ENCODE results near the gene TRMU. TPM values are rescaled to one million over a fixed set of nuclear protein-coding genes. Genes with fewer than 3 reads are reported as not detected.

The TRMU gene
- total and polyA plus RNA-seq, 2 experiments from 2014 or later = 38.0 to 40.9 TPM

DNA sequence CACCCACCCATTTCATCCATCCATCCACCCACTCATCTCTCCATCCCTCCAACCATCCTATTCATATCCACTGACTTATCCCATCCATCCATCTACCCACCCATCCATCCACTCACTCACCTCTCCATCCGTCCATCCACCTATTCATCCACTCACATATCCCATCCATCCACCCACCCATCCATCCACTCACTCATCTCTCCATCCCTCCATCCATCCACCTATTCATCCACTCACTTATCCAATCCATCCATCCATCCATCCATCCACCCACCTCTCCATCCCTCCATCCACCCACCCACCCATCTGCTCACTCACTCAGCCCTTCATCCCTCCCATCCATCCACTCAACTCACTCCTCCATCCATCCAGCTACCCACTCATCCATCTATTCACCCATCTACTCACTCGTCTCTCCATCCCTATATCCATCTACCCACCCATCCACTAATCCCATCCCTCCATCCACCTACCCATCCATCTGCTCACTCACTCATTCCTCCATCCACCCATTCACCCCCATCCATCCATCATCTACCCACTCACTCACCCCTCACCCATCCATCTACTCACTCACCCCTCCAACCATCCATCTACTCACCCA is 36.2 kb downstream of the TRMU start:
- H3K79me2 ChIP-seq = no peaks in the 10 kb centered on the region
- no peak overlapping the region for H3K4me2 ChIP-seq
- no peaks in the 10 kb centered on the region for H3K27me3 ChIP-seq
- H4K20me1 ChIP-seq (ENCODE audit: insufficient read depth, poor library complexity, severe bottlenecking) = no peaks in the 10 kb centered on the region
- no peak for DNase-seq (ENCODE audit: low spot score)
- no peaks in the 10 kb centered on the region for H3K9me2 ChIP-seq (replicated peaks; ENCODE audit: insufficient read depth)
- no peak overlapping the region for H3K4me3 ChIP-seq
- whole genome bisulfite sequencing (ENCODE audit: low lambda C conversion rate, missing lambda C conversion rate) = 95% methylated on average over 2 of the region's 2 CpGs
- H3K36me3 ChIP-seq (replicated peaks; ENCODE audit: insufficient read depth, low read depth) = no peaks in the 10 kb centered on the region
- TF ChIP-seq, protein P1, sequence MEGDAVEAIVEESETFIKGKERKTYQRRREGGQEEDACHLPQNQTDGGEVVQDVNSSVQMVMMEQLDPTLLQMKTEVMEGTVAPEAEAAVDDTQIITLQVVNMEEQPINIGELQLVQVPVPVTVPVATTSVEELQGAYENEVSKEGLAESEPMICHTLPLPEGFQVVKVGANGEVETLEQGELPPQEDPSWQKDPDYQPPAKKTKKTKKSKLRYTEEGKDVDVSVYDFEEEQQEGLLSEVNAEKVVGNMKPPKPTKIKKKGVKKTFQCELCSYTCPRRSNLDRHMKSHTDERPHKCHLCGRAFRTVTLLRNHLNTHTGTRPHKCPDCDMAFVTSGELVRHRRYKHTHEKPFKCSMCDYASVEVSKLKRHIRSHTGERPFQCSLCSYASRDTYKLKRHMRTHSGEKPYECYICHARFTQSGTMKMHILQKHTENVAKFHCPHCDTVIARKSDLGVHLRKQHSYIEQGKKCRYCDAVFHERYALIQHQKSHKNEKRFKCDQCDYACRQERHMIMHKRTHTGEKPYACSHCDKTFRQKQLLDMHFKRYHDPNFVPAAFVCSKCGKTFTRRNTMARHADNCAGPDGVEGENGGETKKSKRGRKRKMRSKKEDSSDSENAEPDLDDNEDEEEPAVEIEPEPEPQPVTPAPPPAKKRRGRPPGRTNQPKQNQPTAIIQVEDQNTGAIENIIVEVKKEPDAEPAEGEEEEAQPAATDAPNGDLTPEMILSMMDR (IDR thresholded peaks at IDR 0.05; ENCODE audit: poor library complexity) = no peak
- TF ChIP-seq EZH2phosphoT487 (IDR thresholded peaks at IDR 0.05; ENCODE audit: low read depth, severe bottlenecking, unreplicated experiment) (no peak), EZH2 (IDR thresholded peaks at IDR 0.05; ENCODE audit: borderline replicate concordance) (no peak)
- H3K4me1 ChIP-seq (ENCODE audit: insufficient read depth) = no peaks in the 10 kb centered on the region
- no peak overlapping the region for H3K27ac ChIP-seq
- H3K9me3 ChIP-seq (ENCODE audit: low read depth) = peaks cover 5% of the 10 kb centered on the region
- no peak overlapping the region for H2AFZ ChIP-seq

DNA sequence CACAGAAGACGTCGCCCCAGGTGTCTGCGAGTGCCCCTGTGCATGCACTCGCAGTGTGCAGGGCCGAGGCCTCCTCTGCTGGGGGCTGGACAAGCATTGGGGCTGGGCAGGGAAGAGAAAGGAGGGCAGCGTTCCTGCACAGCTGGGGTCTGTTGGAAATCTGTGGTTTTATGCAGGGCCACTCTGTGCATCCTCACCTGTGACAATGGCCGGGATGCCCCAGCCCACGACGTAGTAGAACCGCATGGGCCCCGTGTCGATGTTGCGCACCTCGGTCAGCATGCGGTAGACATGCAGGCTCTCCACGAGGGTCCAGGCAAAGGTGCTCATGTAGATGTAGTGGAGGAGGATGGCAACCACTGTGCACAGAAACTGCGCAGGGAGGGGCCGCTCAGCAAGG is 37.2 kb downstream of the TRMU start:
- 99% methylated on average over 18 of the region's 18 CpGs for WGBS (ENCODE audit: low lambda C conversion rate, missing lambda C conversion rate)
- H4K20me1 ChIP-seq (ENCODE audit: insufficient read depth, poor library complexity, severe bottlenecking) = no peaks in the 10 kb centered on the region
- TF ChIP-seq EZH2 (IDR thresholded peaks at IDR 0.05; ENCODE audit: borderline replicate concordance) = no peak

DNA sequence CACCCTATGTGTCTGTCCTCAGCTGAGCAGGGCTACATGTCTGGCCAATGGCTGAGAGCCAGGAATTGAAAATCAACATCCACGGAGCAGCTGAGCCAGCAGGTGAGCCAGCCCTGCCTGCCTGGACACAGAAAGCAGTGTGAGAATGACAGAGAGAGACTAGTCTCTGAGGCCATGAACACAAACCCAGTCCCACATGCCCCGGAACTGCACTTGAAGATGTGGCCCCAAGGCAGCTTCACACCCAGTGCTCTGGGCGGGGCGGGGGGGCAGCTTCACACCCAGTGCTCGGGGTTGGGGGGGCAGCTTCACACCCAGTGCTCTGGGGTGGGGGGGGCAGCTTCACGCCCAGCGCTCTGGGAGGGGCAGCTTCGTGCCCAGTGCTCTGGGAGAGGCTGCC is 37.6 kb downstream of the TRMU start:
- no peak for DNase-seq (ENCODE audit: low spot score)
- Histone ChIP-seq H3K4me1 (ENCODE audit: insufficient read depth) (peaks cover 8% of the 10 kb centered on the region), H3K4me3 (no peak overlapping the region), H3K36me3 (replicated peaks; ENCODE audit: insufficient read depth, low read depth) (no peaks in the 10 kb centered on the region), H3K9me2 (replicated peaks; ENCODE audit: insufficient read depth) (no peaks in the 10 kb centered on the region), H3K9me3 (ENCODE audit: low read depth) (peaks cover 5% of the 10 kb centered on the region), H3K4me2 (no peak overlapping the region), H3K27me3 (no peaks in the 10 kb centered on the region), H2AFZ (no peak overlapping the region), H4K20me1 (ENCODE audit: insufficient read depth, poor library complexity, severe bottlenecking) (no peaks in the 10 kb centered on the region), H3K79me2 (no peaks in the 10 kb centered on the region), H3K27ac (no peak overlapping the region)
- 87% methylated on average over 8 of the region's 8 CpGs for WGBS (ENCODE audit: low lambda C conversion rate, missing lambda C conversion rate)
- no peak for TF ChIP-seq EZH2phosphoT487 (IDR thresholded peaks at IDR 0.05; ENCODE audit: low read depth, severe bottlenecking, unreplicated experiment)
- TF ChIP-seq, protein P1 (IDR thresholded peaks at IDR 0.05; ENCODE audit: poor library complexity) = no peak
- TF ChIP-seq EZH2 (IDR thresholded peaks at IDR 0.05; ENCODE audit: borderline replicate concordance) = no peak

More for the DNA sequence above, 37.2 kb downstream of the TRMU start:
- Histone ChIP-seq H3K4me2 (no peak overlapping the region), H3K4me1 (ENCODE audit: insufficient read depth) (peaks cover 4% of the 10 kb centered on the region), H3K27ac (no peak overlapping the region), H3K27me3 (no peaks in the 10 kb centered on the region), H3K79me2 (no peaks in the 10 kb centered on the region), H3K36me3 (replicated peaks; ENCODE audit: insufficient read depth, low read depth) (no peaks in the 10 kb centered on the region), H3K4me3 (no peak overlapping the region), H3K9me3 (ENCODE audit: low read depth) (peaks cover 5% of the 10 kb centered on the region), H2AFZ (no peak overlapping the region), H3K9me2 (replicated peaks; ENCODE audit: insufficient read depth) (no peaks in the 10 kb centered on the region)
- no peak for DNase-seq (ENCODE audit: low spot score)

DNA sequence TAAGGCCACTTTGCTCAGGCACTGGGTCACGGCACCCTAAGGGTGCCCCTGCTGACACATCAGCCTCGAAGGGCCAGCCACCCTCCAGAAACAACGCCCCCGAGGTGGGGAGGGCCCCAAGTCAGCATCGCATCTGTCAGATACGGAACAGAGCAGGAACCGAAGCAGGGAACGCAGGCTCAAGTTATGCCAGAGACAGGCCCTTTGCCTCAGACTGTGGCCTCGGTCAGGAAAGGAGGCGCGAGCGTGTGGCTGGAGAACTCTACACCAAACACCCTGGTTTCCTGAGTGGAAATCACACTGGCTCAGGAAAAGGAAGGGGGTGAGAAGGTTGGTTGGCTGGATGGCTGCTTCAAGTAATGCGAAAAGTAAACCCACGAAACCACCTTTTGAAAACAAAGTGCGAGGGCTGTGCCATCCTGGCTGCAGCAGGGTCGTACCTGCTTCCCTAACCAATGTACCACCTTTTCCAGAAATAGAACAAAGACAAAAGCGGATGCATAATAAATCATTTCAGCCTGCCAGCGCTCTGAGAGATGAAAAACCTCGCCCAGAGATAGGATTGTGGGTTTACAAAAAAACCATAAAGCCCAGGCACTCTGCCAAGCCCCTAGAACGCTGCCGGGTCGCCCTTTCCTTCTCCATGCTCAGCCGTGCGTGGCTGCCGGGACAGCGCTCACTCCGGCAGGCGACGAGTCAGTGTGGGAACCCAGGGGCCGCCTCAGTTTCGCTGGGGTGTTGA is 38.6 kb downstream of the TRMU start:
- no peaks in the 10 kb centered on the region for H3K36me3 ChIP-seq (replicated peaks; ENCODE audit: insufficient read depth, low read depth)
- H3K27me3 ChIP-seq = no peaks in the 10 kb centered on the region
- no peak overlapping the region for H2AFZ ChIP-seq
- H4K20me1 ChIP-seq (ENCODE audit: insufficient read depth, poor library complexity, severe bottlenecking) = no peaks in the 10 kb centered on the region
- TF ChIP-seq EZH2 (IDR thresholded peaks at IDR 0.05; ENCODE audit: borderline replicate concordance) (no peak), EZH2phosphoT487 (IDR thresholded peaks at IDR 0.05; ENCODE audit: low read depth, severe bottlenecking, unreplicated experiment) (no peak)
- TF ChIP-seq, protein P1 (IDR thresholded peaks at IDR 0.05; ENCODE audit: poor library complexity) = no peak
- H3K79me2 ChIP-seq = no peaks in the 10 kb centered on the region
- H3K4me1 ChIP-seq (ENCODE audit: insufficient read depth) = peaks cover 18% of the 10 kb centered on the region
- peaks cover 5% of the 10 kb centered on the region for H3K9me3 ChIP-seq (ENCODE audit: low read depth)
- no peak overlapping the region for H3K4me3 ChIP-seq
- WGBS (ENCODE audit: low lambda C conversion rate, missing lambda C conversion rate) = 85% methylated on average over 31 of the region's 31 CpGs
- no peak overlapping the region for H3K27ac ChIP-seq
- no peak overlapping the region for H3K4me2 ChIP-seq
- no peaks in the 10 kb centered on the region for H3K9me2 ChIP-seq (replicated peaks; ENCODE audit: insufficient read depth)
- no peak for DNase-seq (ENCODE audit: low spot score)

Data from hepatocyte (in vitro differentiated cells).